Left lung (tissue), 10 donors: ENCODE measurements around the gene AUTS2. TPM values are rescaled to one million over a fixed set of nuclear protein-coding genes. Genes with fewer than 3 reads are reported as not detected.

Source experiments
- ATAC-seq: fragments of 200-7000 bp; cut with Tn5 transposase; one replicate; pipeline ENCODE4 v1.9.1; 2020; ENCODE audit warnings: moderate library complexity
- DNase-seq, 4 donors: peaks; one replicate each; pipeline ENCODE4 v3.0.0-alpha.2; 2013 to 2020
- H3K27ac ChIP-seq, 2 donors: fragments of 200-600 bp; sonication (generic) in 1 of 2; one replicate each; pipeline versions ENCODE4 v1.5.0 to v1.8.0; 2020 to 2021
- H3K27me3 ChIP-seq, 2 donors: fragments of 200-600 bp; sonication (generic) in 1 of 2; one replicate each; pipeline versions ENCODE4 v1.5.0 to v1.8.0; 2020 to 2021
- H3K36me3 ChIP-seq, 2 donors: fragments of 200-600 bp; sonication (generic) in 1 of 2; one replicate each; pipeline versions ENCODE4 v1.5.0 to v1.8.0; 2020 to 2021
- H3K4me1 ChIP-seq, 2 donors: fragments of 200-600 bp; one replicate each; pipeline ENCODE4 v1.8.0; 2021
- H3K4me3 ChIP-seq, 2 donors: fragments of 200-600 bp; sonication (generic) in 1 of 2; one replicate each; pipeline versions ENCODE4 v1.5.0 to v1.8.0; 2020 to 2021; ENCODE audit warnings: mild to moderate bottlenecking in 1 of 2
- H3K9me3 ChIP-seq, 2 donors: fragments of 200-600 bp; sonication (generic) in 1 of 2; one replicate each; pipeline versions ENCODE4 v1.5.0 to v1.8.0; 2020 to 2021
- intact Hi-C, 2 donors: fragments of 100-400 bp; cut with DNase I; formaldehyde crosslinking; loops; one replicate each; pipeline versions ENCODE4 v1.11.2 to v1.14.2; 2022
- polyA plus RNA-seq, 6 donors: library from polyadenylated mRNA; unstranded; fragments of 120-200 nt; gene quantifications; one replicate each; pipeline ENCODE4 v1.2.1, GENCODE V29; 2013; ENCODE audit not compliant: insufficient read length in 6 of 6
- total RNA-seq, 2 donors: library from RNA; stranded (reverse); fragmentation: NEBNext Ultra II Directional; extraction: Animal tissue kit (Norgen Biotek cat#: 25700); gene quantifications; one replicate each; pipeline ENCODE4 v1.2.1, GENCODE V29; 2021
- TF ChIP-seq, protein P1 (sequence below), 2 donors: fragments of 200-600 bp; sonication (generic) in 1 of 2; IDR thresholded peaks; one replicate each; pipeline versions ENCODE4 v1.5.0 to v1.8.0; 2021; ENCODE audit warnings: antibody characterized with exemption in 2 of 2
- donor health status: DM: no; HTN: yes; CAD: no.
- donor health status: DM: no; HTN: no; CAD: no.

AUTS2 gene
- total and polyA plus RNA-seq, 8 donors = 40.4 to 119 (median 103) TPM

DNA sequence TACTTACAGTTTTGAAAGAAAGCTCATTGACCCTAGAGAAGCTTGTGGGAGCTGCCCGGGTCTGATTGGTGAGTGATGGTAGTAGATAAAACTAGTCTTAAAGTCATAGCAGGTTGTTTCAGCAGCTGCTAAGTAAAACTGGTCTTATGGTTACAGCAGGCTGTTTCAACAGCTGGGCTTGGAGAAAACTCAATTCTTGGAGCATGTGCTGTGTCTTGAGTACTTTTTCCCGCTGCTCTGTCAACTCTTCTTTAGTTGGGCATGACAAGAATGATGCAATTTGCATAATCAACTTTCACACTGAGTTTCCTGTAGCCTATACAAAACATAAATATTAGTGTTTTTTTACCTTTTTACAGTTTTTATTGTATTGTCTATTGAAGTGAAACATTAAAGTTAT lies 707.9 kb downstream of the AUTS2 start:
- ATAC-seq = no peak
- no peak overlapping the region for H3K4me3 ChIP-seq
- TF ChIP-seq, protein P1, sequence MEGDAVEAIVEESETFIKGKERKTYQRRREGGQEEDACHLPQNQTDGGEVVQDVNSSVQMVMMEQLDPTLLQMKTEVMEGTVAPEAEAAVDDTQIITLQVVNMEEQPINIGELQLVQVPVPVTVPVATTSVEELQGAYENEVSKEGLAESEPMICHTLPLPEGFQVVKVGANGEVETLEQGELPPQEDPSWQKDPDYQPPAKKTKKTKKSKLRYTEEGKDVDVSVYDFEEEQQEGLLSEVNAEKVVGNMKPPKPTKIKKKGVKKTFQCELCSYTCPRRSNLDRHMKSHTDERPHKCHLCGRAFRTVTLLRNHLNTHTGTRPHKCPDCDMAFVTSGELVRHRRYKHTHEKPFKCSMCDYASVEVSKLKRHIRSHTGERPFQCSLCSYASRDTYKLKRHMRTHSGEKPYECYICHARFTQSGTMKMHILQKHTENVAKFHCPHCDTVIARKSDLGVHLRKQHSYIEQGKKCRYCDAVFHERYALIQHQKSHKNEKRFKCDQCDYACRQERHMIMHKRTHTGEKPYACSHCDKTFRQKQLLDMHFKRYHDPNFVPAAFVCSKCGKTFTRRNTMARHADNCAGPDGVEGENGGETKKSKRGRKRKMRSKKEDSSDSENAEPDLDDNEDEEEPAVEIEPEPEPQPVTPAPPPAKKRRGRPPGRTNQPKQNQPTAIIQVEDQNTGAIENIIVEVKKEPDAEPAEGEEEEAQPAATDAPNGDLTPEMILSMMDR (IDR thresholded peaks at IDR 0.05) = no peak

GRCh38 chr7:70307544-70308106 lies 709.4 kb downstream of the AUTS2 start:
- ATAC-seq (peak; percentile 25), DNase-seq (no peak)
- Histone ChIP-seq H3K27ac (no peak overlapping the region), H3K9me3 (no peaks in the 10 kb centered on the region), H3K4me1 (no peaks in the 10 kb centered on the region), H3K27me3 (no peaks in the 10 kb centered on the region), H3K36me3 (no peaks in the 10 kb centered on the region), H3K4me3 (no peak overlapping the region)
- intact Hi-C loops = no loop called here
- TF ChIP-seq, protein P1 (IDR thresholded peaks at IDR 0.05) = no peak

More for the DNA sequence above, 707.9 kb downstream of the AUTS2 start:
- Histone ChIP-seq H3K4me1 (no peaks in the 10 kb centered on the region), H3K27me3 (no peaks in the 10 kb centered on the region), H3K36me3 (no peaks in the 10 kb centered on the region), H3K27ac (no peak overlapping the region), H3K9me3 (no peaks in the 10 kb centered on the region)
- intact Hi-C loops = no loop called here
- no peak for DNase-seq

- TF ChIP-seq, protein P1 (IDR thresholded peaks at IDR 0.05) = no peak
- Histone ChIP-seq H3K27ac (no peak overlapping the region), H3K9me3 (no peaks in the 10 kb centered on the region), H3K27me3 (no peaks in the 10 kb centered on the region), H3K4me1 (no peaks in the 10 kb centered on the region), H3K36me3 (no peaks in the 10 kb centered on the region), H3K4me3 (no peak overlapping the region)
- no peak for ATAC-seq
- intact Hi-C loops = no loop called here
- DNase-seq = no peak
Measured at GRCh38 chr7:70312336-70312735, 714.1 kb downstream of the AUTS2 start.

DNA sequence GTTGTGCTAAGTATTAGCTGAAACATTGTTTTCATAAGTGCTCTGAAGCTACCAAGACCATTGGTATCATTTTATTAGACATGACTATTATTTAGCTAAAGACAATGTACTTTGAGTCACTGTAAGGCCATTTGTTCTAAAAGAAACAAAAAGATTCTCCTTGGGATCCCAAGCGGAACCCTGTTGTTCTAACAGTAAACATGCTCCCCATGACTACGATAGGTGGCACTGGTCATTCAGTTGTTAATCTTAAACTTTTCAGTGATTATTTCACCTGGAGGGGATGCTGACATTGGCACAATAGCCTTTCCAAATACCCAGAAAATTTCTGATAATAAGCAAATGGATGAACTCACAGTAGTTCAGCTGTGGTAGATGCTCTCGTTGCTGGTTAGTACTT lies 715.0 kb downstream of the AUTS2 start:
- no peaks in the 10 kb centered on the region for H3K4me1 ChIP-seq
- no peaks in the 10 kb centered on the region for H3K36me3 ChIP-seq
- H3K4me3 ChIP-seq = no peak overlapping the region
- no peaks in the 10 kb centered on the region for H3K9me3 ChIP-seq
- no peaks in the 10 kb centered on the region for H3K27me3 ChIP-seq
- intact Hi-C loops = no loop called here
- ATAC-seq = no peak
- H3K27ac ChIP-seq = no peak overlapping the region
- TF ChIP-seq, protein P1 (IDR thresholded peaks at IDR 0.05) = no peak
- no peak for DNase-seq

GRCh38 chr7:70313687-70314086 lies 715.4 kb downstream of the AUTS2 start:
- H3K27me3 ChIP-seq = no peaks in the 10 kb centered on the region
- H3K36me3 ChIP-seq = no peaks in the 10 kb centered on the region
- ATAC-seq (no peak), DNase-seq (no peak)
- intact Hi-C loops = no loop called here
- no peak overlapping the region for H3K4me3 ChIP-seq
- H3K27ac ChIP-seq = no peak overlapping the region
- no peaks in the 10 kb centered on the region for H3K4me1 ChIP-seq
- H3K9me3 ChIP-seq = no peaks in the 10 kb centered on the region
- TF ChIP-seq, protein P1 (IDR thresholded peaks at IDR 0.05) = no peak
